Measurements from ENCODE around the gene DNAAF3.

The DNAAF3 gene

DNA sequence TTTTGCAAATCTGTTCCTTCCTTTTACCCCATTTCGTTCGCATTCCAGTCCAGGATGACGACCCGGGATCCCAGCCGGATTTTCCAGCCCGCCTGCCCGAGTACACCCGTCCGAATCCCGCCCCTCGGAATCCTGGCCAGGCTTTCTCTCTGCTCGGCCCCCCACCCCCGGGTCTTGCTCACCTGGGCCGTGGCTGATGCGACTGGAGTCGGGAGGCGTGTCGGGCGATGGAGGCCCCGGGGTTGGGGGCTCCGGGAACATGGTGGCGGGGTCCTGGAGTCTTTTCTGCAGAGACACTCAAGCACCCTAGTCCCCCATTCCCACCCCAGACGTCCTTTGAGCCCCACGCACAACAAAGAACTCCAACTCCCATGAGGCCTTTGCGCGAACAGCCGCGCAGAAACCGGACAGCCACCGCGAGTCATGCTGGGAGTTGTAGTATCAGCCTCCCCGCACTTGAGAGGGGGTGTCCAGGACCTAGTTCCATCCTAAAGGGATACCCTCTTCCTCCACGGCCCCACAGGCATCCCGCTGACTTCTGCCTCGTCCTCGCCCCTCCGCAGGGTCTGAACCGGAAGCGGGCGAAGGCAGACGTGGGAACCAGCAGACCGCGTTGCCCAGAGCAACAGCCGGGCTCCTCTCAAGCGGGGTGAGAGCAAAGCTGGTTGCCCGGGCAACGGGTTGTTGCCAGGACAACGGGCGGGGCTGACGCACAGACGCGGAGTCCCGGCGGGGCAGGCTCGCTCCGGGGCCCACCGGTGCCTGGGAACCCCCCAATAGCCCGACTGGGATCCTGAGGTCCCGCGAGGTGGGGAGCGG lies 12.6 kb upstream of the DNAAF3 start:
- Histone ChIP-seq H3K27me3 (ENCODE audit: control insufficient read depth, insufficient read depth, low read length) (no peaks in the 10 kb centered on the region), H2AFZ (peak overlapping the region; percentile 80), H3K36me3 (ENCODE audit: control insufficient read depth, insufficient read depth, low read length) (no peaks in the 10 kb centered on the region), H3K4me1 (no peaks in the 10 kb centered on the region), H3K9ac (no peak overlapping the region), H3K4me2 (ENCODE audit: low read length) (peak overlapping the region; percentile 64), H3K27ac (no peak overlapping the region), H3K9me3 (ENCODE audit: control insufficient read depth, low read length) (no peaks in the 10 kb centered on the region), H3K79me2 (no peaks in the 10 kb centered on the region), H3K4me3 (ENCODE audit: low read depth, low read length) (peak overlapping the region; percentile 46)
- TF ChIP-seq, protein P1, sequence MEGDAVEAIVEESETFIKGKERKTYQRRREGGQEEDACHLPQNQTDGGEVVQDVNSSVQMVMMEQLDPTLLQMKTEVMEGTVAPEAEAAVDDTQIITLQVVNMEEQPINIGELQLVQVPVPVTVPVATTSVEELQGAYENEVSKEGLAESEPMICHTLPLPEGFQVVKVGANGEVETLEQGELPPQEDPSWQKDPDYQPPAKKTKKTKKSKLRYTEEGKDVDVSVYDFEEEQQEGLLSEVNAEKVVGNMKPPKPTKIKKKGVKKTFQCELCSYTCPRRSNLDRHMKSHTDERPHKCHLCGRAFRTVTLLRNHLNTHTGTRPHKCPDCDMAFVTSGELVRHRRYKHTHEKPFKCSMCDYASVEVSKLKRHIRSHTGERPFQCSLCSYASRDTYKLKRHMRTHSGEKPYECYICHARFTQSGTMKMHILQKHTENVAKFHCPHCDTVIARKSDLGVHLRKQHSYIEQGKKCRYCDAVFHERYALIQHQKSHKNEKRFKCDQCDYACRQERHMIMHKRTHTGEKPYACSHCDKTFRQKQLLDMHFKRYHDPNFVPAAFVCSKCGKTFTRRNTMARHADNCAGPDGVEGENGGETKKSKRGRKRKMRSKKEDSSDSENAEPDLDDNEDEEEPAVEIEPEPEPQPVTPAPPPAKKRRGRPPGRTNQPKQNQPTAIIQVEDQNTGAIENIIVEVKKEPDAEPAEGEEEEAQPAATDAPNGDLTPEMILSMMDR (IDR thresholded peaks at IDR 0.05), result no peak

DNA sequence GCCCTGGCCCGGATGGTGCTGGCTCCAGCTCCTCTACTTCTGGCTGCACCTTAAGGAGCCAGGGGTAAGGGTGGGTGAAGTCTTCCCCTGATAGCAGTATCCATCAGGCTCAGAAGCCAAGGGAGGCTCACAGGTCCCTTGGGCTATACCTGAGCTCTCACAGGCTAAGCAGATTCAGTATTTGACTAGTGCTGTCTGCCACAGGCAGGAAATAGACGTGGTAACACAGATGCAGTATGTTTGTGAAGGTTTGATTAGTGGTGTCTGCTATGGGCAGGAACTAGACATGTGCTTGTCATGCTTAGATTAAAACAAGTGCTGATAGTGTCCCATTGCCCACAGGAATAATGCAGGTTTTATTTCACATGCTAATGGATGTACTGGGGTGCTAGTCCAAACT lies 9.7 kb upstream of the DNAAF3 start:
- no peak overlapping the region for H3K4me3 ChIP-seq (ENCODE audit: low read depth, low read length)
- no peaks in the 10 kb centered on the region for H3K27me3 ChIP-seq (ENCODE audit: control insufficient read depth, insufficient read depth, low read length)
- no peaks in the 10 kb centered on the region for H3K79me2 ChIP-seq
- H3K4me1 ChIP-seq, result no peaks in the 10 kb centered on the region
- TF ChIP-seq, protein P1 (IDR thresholded peaks at IDR 0.05), result no peak
- no peak overlapping the region for H3K27ac ChIP-seq
- H3K9me3 ChIP-seq (ENCODE audit: control insufficient read depth, low read length), result no peaks in the 10 kb centered on the region
- H2AFZ ChIP-seq, result no peak overlapping the region
- no peak overlapping the region for H3K9ac ChIP-seq
- H3K4me2 ChIP-seq (ENCODE audit: low read length), result no peak overlapping the region
- H3K36me3 ChIP-seq (ENCODE audit: control insufficient read depth, insufficient read depth, low read length), result no peaks in the 10 kb centered on the region

DNA sequence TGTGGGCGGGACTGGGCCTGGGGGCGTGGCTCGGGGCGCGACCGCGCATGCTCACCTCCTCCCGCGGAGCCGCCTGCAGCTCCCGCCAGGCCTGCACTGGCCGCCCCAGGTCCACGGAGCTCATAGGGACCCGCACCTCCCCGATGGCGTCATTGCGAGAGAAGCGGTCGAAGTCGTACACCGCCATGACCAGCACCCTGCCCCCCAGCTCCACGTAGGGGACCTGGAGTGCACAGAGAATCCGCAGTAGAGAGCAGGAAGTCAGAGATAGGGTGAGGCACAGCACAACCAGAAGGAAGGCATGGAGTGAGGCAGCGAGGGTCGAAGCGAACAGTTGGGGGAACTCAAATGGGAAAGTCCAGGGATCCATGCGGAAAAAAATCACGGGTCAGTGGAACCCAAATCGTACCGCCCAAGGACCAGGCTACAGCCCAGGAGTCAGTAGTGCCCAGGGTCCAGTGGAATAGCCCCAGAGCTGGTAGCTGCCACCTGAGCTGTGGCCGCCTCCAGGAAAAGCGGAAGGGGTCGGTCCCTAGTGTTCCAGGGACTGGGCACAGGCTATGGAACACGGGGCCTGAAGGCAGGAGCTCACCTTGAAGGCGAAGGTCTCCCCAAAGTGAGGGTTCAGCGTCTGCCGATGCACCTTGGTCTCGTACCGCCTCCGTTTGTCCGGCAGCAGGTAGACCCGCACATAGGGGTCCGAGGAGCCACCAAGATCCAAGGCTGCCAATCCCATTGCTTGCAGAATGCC lies 8.9 kb upstream of the DNAAF3 start:
- TF ChIP-seq, protein P1 (IDR thresholded peaks at IDR 0.05), result no peak
- Histone ChIP-seq H3K27me3 (ENCODE audit: control insufficient read depth, insufficient read depth, low read length) (no peaks in the 10 kb centered on the region), H3K36me3 (ENCODE audit: control insufficient read depth, insufficient read depth, low read length) (no peaks in the 10 kb centered on the region), H2AFZ (no peak overlapping the region), H3K79me2 (no peaks in the 10 kb centered on the region), H3K27ac (no peak overlapping the region), H3K9me3 (ENCODE audit: control insufficient read depth, low read length) (no peaks in the 10 kb centered on the region), H3K9ac (no peak overlapping the region), H3K4me3 (ENCODE audit: low read depth, low read length) (no peak overlapping the region), H3K4me2 (ENCODE audit: low read length) (no peak overlapping the region), H3K4me1 (no peaks in the 10 kb centered on the region)

DNA sequence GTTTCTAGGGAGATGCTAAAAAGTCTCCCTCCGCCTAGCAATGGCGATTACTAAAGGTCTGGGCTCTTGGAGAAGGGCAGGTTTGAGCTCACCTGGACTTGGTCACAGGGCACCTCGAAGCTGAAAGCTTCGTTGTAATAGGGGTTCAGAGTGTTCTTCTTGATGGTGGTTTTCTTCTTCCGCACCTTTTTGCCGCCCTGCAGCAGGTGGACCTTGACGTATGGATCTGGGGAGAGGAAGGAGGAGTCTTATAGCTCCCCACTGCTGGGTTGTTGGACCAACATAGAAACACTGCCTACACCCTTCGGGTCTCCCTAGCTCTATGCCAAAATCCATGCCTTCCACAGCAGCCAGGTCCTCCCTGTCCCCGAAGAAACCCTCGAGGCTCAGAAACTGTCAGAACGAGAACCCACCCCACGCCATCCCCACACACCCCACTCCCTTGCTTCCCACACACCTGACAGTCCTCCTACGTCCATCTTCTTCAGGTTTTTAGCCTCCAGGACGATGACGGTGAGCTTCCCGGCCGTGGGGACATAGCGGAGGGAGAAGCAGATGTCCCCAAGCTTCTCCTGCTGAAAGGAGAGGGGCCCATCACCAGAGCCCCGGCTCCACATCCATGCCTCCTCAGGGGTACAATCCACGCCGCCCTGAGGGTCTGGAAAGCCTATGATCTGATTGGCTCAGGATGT lies 8.2 kb upstream of the DNAAF3 start:
- Histone ChIP-seq H3K9me3 (ENCODE audit: control insufficient read depth, low read length) (no peaks in the 10 kb centered on the region), H3K36me3 (ENCODE audit: control insufficient read depth, insufficient read depth, low read length) (no peaks in the 10 kb centered on the region), H3K4me2 (ENCODE audit: low read length) (no peak overlapping the region), H3K27me3 (ENCODE audit: control insufficient read depth, insufficient read depth, low read length) (no peaks in the 10 kb centered on the region), H3K27ac (no peak overlapping the region), H3K79me2 (no peaks in the 10 kb centered on the region), H2AFZ (no peak overlapping the region), H3K9ac (no peak overlapping the region), H3K4me3 (ENCODE audit: low read depth, low read length) (no peak overlapping the region), H3K4me1 (no peaks in the 10 kb centered on the region)
- TF ChIP-seq, protein P1 (IDR thresholded peaks at IDR 0.05), result no peak
